HG02885 (cell line): ENCODE data around the gene ICA1L.

Experiments used
- ATAC-seq: cut with Tn5 transposase; IDR thresholded peaks from one replicate; pipeline ENCODE4 v1.9.1; 2021; ENCODE audit warnings: mild to moderate bottlenecking; ENCODE audit not compliant: unreplicated experiment, poor library complexity

ICA1L gene

DNA sequence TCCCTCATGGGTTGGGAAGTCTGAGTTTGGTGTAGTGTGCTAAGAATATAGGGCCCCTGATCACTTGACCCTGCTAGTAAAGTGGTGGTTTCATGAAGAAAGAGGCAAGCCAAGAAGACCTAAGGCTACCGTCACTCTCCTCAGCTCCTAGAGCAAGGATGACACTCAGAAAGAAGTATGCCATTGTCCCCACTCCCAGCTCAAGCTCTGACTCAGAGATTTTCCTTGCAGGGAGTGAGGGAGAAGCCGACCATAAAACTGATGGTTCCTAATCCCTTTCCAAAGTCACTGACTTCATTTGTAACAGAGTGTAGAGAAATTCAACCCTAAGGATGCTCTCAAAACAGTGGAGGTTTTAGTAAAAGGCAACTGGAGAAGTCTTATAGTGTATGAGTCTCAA, 80.9 kb downstream of the ICA1L start:
- ATAC-seq: no peak

GRCh38 chr2:202786842-202787241, 84.7 kb downstream of the ICA1L start:
- no peak for ATAC-seq

DNA sequence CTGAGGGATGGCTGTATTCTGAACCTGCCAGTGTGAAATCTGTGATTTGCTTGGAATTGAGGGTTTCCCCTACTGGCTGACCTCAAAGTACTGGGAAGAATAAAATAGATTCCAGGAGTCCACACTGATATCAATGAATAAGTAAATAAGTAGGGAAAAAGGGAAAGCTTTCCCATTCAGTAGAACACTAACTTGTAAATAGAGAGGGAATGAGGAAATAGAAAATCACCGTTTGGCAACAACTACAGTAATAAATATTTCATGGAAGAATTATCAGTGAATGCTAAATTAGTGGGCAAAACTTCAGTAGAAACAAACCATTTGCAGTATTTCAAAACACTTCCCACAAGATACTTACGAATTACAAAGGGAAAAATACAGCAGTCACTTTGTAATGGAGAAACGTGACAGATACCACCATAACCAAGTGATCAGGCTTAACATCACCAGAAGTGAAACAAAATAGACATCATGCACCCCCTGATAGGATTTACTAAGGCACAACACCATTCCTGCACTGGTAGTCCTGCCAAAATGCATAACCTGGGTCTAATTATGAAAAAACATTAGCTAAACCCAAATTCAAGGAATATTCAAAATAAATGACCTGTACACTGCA, 88.5 kb downstream of the ICA1L start:
- ATAC-seq: no peak

GRCh38 chr2:202780514-202781021, 91.0 kb downstream of the ICA1L start:
- ATAC-seq: peak; percentile 94

DNA sequence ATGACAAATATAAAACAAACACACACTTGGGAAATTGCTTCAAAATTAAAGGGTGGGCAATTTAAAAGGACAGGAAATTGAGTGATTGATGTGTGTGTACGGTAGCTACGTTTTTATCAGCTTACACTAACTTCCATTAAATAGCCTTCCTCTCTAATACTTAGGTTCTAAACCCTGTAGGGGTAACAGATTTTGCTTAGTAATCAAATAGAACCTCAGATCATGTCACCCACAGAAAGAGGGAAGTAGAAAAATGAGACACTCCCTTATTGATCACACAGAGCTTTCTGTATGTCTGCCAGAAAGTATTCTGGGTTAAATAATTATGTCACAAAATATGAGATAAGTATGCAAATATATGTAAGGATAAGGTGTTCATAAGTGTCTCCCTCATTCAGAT, 93.3 kb downstream of the ICA1L start:
- ATAC-seq: no peak

DNA sequence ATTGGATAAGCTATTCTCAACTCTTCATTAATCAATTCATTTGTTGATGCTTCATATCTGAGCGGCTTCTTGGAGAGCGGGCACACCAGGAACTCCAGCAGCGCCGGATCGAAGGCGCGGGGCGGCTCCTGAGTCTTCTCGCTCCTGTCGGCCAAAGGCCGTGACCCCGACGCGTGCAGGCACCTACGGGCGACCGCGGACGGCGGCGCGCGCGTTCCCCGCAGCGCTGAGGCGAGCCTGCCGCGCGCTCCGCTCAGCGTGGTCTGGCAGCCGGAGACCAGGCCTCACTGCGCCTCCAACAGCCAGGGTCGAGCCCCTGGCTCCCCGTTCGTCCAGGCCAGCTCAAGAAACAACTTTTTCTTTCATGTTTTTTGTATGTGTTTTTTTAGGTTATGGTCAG, 97.5 kb downstream of the ICA1L start:
- no peak for ATAC-seq

- no peak for ATAC-seq
These were observed 98.1 kb downstream of the ICA1L start for GRCh38 chr2:202773301-202773973.

DNA sequence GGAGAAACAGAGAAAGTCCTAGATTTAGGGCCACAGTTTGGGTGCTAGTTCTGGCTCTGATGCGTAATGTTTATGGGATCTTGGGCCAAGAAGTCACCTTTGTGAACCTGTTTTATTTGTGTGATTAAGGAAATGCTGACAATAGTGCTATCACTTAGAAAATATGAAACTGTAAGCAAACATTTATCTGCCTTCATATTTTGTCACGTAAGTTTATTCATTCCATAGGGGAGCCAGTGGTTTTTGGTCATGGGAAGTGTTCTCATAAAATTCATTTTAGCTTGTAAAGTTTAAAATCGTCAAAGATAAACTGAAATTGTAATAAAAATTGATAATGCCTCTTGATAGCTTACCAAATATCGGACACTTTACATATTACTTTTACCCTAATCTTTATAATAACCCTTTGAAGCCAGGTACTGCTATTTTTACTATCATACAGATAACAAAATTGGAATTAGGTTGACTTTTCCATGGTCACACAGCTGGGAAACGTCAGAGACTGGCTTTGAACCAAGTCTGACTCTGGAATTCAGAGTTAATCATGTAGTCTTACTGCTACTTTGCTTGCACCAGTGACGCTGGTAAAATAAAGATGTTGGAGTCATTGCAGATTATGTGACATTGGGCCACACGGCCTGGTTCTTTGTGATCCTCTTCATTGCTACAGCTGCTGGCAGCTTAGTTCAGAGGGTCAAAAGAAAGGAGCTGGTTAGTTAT, 99.7 kb downstream of the ICA1L start:
- ATAC-seq: no peak

GRCh38 chr2:202771336-202771735, 100.2 kb downstream of the ICA1L start:
- no peak for ATAC-seq

GRCh38 chr2:202769201-202769600, 102.4 kb downstream of the ICA1L start:
- no peak for ATAC-seq

DNA sequence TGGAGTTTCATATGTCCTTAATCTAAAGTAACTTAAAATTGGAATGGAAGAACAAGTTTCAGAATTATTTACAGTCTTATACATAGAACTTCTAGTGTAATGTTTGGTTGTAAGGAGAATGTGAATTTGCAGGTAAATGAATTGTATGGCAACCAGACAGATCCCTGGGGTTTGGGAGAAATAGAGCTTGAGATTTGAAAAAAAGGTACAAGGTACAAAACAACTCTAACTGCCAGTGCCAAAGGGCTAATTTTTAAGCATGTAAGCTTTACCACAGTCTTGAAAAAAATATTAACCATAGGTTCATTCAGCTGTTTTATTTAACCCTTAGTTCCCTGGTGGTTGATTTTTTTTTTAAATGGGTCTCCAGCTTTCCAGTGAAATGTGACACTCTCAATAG, 103.3 kb downstream of the ICA1L start:
- ATAC-seq: no peak

DNA sequence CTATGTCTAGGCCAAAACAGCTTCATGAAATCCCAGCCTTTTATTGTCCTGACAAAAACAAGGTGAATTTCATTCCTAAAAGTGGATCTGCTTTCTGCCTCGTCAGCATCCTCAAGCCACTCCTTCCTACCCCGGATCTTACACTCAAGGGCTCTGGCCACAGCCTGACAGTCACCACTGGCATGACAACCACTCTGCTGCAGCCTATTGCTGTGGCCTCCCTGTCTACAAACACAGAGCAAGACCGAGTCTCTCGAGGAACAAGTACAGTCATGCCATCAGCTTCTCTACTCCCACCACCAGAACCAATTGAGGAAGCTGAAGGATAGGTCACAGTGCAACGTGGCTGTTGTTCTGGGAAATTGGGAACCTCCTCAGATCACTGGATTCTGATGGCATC, 106.1 kb downstream of the ICA1L start:
- no peak for ATAC-seq

GRCh38 chr2:202764991-202765390, 106.6 kb downstream of the ICA1L start:
- ATAC-seq: no peak

GRCh38 chr2:202763916-202764315, 107.7 kb downstream of the ICA1L start:
- ATAC-seq: no peak

- no peak for ATAC-seq
These were observed 109.0 kb downstream of the ICA1L start for GRCh38 chr2:202762556-202762955.

DNA sequence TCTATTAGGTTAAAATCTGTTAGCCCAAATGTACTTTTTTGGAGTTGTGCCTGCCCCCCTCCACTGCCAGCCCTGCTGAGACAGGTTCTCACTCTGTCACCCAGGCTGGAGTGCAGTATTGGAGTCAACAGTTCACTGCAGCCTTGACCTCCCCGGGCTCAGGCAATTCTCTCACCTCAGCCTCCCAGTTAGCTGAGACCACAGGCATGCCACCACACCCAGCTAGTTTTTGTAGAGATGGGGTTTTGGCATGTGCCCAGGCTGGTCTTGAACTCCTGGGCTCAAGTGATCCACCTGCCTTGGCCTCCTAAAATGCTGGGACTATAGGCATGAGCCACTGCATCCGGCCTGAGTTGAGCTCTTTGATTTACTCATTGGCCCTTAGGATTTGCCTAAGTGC, 110.7 kb downstream of the ICA1L start:
- no peak for ATAC-seq

GRCh38 chr2:202758604-202759003, 113.0 kb downstream of the ICA1L start:
- no peak for ATAC-seq

- ATAC-seq: no peak
These were observed 113.4 kb downstream of the ICA1L start for GRCh38 chr2:202758128-202758527.

DNA sequence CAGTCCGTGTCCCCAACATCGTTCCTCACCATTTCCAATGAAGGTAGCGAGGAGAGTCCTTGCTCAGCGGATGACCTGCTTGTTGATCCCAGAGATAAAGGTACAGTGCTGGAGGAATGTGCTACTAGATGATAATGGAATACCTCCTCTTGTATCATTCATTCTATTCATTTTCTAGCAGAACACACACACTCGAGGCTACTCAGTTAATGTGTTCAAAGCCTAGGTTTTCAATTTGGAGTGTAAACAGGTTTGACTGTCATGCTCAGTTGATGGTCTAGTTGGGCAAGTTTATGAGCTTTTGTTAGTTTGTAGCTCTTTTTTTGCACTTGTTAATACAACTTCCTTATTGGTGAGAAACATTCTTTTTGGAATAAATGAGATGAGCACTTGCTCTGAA, 114.2 kb downstream of the ICA1L start:
- no peak for ATAC-seq

DNA sequence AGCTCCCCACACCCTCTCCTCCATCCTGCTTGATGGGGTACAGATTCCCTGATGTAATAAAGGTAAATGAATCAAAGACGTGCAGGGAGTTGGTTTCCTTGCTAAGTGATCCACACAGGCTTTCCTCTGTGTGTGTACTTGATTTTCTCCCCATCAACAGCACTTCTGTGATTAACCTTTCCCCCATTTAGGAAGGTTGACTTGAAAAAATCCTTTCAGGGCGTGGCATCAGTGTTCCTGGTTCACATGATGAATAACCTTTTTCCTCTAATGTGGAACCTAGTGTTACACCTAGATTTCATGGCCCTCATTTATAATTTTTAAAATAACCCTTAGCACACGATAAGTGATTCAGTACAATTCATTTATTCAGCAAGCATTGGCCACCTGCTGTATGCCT, 115.0 kb downstream of the ICA1L start:
- no peak for ATAC-seq

DNA sequence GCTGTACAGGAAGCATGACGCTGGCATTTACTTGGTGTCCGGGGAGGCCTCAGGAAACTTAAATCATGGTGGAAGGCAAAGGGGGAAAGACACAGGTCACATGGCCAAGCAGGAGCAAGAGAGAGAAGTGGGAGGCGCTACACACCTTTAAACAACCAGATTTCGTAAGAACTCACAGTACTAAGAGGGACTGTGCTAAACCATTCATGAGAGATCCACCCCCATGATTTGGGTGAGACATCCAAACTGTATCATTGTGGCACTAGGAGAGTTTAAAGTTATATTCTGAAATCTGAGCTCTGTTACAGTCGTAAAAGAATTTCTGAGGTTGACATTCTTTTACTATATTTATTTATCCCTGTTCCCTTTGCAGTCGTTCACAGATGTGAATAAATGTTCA, 116.6 kb downstream of the ICA1L start:
- no peak for ATAC-seq
